Measurements from ENCODE around the gene WBP1. TPM values are rescaled to one million over a fixed set of nuclear protein-coding genes. Genes with fewer than 3 reads are reported as not detected.
"Not testable (repeated sequence)": the region's sequence is repeated elsewhere in the genome, so short reads cannot be mapped to it uniquely, and the experiment has no call there.

Gene WBP1
- total RNA-seq, 1 donor from 2014 or later = 47.7 TPM

DNA sequence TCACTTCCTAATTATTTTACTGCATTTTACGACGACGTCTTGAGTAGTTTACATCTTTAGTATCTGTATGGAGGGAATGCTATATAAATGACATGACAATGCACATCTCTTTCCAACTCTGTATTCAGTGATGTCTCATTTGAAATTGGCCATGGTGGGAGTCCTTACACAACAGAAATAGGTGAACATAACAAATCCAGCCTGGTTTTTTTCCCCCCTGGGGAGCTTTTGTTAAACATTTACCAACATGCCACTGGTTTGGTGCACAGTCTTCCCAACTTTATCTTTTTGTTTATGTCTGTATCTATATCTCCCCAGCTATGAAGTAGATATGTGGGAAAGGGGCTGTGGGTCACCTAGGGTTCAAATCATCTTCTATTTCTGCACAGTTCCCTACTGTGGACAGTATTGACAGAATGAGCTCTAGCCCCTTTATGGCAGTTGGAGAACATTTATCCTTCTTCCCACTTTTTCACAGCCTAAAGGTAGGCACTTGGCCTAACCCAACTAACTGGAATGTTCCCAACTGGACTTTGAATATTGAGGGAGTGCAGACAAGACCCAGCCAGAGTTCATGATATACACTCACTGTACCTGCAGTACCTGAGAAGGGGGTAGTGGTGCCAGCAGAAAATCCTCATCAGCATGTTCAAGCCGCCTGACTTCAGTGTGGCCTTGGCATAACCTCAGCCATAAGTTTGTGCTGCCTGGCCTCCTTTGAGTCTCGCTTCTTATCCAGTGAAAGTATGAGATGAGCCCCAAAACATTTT lies 10.8 kb upstream of the WBP1 start:
- intact Hi-C loops (cut with DNase I) = no loop called here

DNA sequence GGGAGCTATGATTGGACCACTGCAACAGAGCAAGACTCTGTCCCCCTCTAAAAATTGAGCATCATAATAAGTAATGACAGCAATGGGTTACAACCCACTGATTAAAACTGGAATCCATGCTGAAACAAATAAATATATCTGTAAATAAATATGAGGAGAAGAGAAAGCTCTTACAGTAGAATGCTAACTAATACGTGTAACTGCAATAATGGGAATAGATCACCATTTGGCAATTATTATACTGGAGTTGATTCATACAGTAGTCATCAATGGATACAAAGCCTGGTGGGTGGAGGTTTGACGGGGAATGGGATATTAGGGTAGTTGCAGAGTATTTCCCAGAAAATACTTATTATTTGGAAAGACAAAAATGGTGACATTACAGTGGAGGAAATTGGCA lies 9.5 kb upstream of the WBP1 start:
- intact Hi-C loops (cut with DNase I) = no loop called here
- no peak for DNase-seq (ENCODE audit: low spot score)

More for the DNA sequence above, 10.8 kb upstream of the WBP1 start:
- DNase-seq (ENCODE audit: low spot score) = no peak

DNA sequence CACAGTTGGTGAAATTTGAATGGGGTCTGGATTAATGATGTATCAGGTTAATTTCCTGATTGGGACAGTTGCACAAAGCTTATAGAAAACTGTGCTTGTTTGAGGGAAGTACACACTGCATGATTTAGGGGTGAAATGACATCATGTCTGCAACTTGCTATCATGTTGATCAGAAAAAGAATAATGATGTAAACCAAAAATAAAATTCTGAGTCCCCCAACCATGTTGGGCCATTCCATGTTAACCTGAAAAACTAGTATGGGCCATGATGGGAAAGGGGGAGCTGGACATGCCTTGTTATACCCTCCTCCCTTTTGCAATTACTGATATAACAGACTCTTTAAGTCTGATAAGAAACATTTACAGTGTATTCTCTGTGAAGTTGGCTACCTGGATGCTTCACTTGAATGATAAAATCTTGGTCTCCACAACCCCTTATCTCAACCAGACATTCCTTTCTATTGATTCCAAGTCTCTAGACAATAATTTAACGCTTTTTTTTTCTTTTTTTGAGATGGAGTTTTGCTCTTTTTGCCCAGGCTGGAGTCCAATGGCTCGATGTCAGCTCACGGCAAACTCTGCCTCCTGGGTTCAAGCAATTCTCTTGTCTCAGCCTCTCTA lies 7.6 kb upstream of the WBP1 start:
- no peak for DNase-seq (ENCODE audit: low spot score)
- intact Hi-C loops (cut with DNase I) = no loop called here

DNA sequence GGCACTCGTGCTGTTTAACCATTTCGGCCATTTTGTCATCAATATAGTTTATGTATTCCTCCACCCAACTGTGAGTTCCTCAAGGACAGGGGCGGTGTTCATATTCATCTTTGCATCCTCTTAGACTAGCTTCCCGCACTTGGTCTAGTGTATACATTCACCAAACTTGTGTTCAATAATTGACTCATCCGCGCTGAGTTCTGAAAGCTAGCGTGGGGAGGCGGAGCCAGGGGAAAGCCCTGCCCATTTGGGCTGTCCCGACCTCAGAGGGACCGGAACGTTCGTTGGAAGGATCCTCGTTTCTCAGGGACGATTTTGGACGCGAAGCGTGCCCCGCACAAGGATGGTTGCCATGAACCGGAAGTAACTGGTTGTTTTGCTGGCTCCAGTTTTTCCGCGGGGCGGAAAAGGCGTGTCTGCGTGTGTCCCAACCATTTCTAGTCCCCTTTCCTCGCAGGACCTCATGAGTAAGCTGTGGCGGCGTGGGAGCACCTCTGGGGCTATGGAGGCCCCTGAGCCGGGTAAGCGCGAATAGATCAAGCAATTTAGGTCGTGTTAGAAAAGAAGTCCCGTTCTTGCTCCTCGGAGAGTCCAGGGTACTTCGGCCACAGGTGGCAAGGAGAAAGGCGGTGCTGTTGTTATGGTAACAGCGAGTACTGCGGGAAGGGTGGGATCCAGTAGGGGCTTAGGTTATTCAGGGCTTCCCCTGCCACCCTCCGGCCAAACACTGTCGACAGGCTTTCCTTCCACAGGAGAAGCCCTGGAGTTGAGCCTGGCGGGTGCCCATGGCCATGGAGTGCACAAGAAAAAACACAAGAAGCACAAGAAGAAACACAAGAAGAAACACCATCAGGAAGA lies 3.4 kb upstream of the WBP1 start, which contains the start of gene INO80B:
INO80B (plus strand) TSS at position 434 of the 858 bp plus-strand sequence; CDS start at position 464, 30 bp downstream.
- intact Hi-C loops (cut with DNase I) = loop anchor here (1.0 to 5.0 kb wide), 3 partner anchors 28 to 718 kb away; partner anchors contain the start of genes AUP1, HTRA2, TPRKB and TTC31
- DNase-seq (ENCODE audit: low spot score) = peak; percentile 97

DNA sequence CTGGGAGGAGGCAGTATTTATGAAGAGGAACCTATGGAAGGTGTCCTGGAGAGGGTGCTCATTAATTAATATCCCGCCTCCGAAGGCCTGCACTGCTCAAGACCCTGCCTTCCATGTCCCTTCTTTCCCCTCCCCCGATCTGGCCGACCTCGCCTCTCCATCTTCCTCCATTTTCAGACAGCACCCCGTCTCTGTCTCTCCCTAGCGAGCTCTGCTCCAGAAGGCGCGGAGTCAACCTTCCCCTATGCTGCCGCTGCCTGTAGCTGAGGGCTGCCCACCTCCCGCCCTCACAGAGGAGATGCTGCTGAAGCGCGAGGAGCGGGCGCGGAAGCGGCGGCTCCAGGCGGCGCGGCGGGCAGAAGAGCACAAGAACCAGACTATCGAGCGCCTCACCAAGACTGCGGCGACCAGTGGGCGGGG lies 1.1 kb upstream of the WBP1 start:
- intact Hi-C loops (cut with DNase I) = loop anchor here (5.0 kb wide), 1 partner anchor 720 kb away; the partner anchor contains the start of gene TPRKB
- DNase-seq (ENCODE audit: low spot score) = no peak

DNA sequence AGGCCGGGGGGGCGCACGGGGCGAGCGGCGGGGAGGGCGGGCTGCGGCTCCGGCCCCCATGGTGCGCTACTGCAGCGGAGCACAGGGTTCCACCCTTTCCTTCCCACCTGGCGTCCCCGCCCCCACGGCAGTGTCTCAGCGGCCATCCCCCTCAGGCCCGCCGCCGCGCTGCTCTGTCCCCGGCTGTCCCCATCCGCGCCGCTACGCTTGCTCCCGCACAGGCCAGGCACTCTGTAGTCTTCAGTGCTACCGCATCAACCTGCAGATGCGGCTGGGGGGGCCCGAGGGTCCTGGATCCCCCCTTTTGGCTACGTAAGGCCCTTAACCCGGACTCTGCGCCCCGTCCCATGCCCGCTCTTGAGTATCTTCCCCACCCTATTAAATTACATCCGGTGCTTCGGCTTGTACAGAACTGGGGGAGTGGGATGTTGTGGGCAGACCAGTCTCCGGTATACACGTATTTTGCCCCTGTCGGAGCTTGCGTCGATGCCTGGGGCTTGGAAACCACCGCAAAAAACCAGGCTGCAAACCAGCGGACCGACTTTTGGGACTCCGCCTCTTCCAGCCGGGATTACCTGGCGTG lies 598 bp upstream of the WBP1 start:
- intact Hi-C loops (cut with DNase I) = loop anchor here (5.0 kb wide), 1 partner anchor 720 kb away; the partner anchor contains the start of gene TPRKB
- DNase-seq (ENCODE audit: low spot score) = peak; percentile 82

DNA sequence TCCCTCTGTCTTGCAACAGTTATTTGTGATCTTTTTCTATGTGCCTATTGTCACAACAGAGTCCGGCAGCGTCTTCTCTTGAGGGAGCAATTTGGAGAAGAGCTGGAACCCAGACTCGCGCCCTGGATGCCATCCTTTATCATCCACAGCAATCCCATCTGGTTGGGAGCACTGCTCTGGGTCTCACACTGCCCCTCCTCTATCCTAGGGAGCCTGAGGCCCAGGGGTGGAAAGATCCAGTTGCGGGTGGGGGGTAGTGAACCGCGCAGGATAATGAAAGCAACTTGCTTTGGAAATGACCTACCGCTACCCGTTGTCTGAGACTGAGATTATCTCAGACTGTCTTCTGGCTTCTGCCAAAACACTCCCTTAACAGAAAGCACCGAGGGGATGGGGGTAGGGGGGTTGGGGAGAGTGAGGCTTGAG lies 713 bp downstream of the WBP1 start:
- DNase-seq (ENCODE audit: low spot score) = no peak
- intact Hi-C loops (cut with DNase I) = loop anchor here (5.0 kb wide), 1 partner anchor 722 kb away; the partner anchor contains the start of gene TPRKB

DNA sequence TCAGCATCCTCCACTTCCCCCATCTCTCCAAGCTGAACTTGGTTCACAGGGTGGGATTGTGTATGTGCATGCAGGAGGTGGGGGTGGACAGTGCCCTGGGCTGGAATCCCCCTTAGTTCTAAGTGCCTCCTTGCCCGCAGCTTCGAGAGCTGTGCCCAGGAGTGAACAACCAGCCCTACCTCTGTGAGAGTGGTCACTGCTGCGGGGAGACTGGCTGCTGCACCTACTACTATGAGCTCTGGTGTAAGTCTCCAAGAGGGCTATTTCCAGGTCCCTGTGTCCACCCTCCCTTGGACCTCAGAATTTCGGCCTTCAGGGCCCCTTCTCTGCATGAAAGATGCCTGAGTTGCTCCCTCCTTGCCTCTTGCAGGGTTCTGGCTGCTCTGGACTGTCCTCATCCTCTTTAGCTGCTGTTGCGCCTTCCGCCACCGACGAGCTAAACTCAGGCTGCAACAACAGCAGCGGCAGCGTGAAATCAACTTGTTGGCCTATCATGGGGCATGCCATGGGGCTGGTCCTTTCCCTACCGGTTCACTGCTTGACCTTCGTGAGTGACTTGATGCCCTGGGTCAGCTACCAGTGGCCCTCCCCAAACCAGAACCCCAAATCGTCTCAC lies 1.4 kb downstream of the WBP1 start:
- not testable (repeated sequence) for DNase-seq (ENCODE audit: low spot score)
- intact Hi-C loops (cut with DNase I) = loop anchor here (5.0 kb wide), 1 partner anchor 722 kb away; the partner anchor contains the start of gene TPRKB

DNA sequence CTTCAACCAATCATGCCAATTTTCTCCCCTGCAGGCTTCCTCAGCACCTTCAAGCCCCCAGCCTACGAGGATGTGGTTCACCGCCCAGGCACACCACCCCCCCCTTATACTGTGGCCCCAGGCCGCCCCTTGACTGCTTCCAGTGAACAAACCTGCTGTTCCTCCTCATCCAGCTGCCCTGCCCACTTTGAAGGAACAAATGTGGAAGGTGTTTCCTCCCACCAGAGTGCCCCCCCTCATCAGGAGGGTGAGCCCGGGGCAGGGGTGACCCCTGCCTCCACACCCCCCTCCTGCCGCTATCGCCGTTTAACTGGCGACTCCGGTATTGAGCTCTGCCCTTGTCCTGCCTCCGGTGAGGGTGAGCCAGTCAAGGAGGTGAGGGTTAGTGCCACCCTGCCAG lies 1.9 kb downstream of the WBP1 start:
- intact Hi-C loops (cut with DNase I); DNase-seq (ENCODE audit: low spot score): not testable (repeated sequence)

DNA sequence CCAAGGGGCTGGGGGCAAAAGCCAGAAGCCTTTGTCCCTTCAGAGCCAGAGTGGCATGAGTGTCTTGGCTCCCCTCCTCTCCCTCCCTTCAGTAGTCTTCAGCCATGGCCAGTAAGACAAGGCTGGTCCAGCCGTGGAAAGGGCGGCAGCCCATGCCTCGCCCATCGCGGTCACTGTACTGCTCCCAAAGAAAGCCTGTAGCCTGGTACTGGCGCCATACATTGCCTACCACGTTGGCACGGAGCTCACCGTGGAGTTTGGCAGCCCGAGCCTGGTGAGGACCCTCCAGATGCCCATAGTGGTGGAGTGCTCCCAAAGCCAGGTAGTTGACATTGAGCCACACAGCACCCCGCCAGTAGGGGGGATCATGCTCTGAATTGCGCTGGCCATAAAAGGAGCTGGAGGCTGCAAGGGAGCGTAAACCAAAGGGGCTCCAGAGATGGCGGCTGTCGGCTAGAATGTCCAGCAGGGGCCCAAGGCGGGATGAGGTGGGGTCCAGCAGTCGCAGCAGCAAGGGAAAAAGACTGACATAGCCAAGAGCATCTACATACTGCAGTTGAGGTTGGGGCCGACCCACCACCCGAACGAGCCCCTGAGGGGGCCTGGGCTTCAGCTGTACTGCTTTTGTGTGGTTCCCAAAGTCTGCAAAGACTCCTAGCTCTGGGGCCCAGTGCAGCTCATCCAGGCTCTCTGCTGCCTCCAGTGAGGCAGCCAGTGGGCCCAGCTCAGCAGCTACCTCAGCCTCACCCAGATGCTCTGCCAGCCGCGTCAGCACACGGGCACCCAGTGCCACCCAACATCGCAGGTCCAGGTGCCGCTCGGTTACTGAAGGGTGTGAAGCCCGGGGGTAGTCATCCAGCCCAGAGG lies 3.2 kb downstream of the WBP1 start:
- intact Hi-C loops (cut with DNase I) = no loop called here
- DNase-seq (ENCODE audit: low spot score) = no peak

DNA sequence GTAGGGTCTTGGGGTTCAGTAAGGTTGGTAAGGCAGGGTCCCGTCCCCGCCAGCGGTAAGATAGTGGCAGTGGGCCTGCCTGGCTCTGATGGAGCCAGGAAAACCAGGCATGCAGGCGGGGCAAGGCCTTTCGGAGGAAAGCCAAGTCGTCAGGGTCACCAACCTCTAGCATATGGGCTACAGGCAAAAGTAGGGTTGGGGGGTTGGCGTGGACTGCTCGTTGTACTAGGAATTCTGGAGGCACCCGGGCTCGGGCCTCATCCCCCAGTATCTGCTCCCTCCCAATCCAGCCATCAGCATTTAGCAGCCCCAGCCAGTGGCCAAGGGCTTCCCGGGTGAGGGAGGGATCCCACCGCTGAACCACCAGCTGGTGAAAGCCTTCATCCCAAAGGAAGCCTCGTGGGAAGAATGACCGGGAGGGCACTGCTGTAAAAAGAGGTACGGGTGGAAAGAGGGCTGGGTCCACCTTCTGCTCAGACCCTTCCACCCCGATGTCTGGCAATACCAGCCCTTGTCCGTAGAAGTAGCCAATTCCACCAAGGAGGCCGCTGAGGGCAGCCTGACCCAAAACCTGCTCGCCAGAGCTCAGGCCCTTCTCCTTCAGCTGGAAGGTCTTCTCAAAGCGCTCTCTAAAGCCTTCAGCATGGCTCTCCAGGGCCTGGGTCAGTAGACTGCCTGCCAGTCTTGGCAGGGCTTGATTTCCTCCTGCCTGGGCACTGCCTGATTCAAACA lies 4.0 kb downstream of the WBP1 start:
- DNase-seq (ENCODE audit: low spot score) = no peak
- intact Hi-C loops (cut with DNase I) = no loop called here

DNA sequence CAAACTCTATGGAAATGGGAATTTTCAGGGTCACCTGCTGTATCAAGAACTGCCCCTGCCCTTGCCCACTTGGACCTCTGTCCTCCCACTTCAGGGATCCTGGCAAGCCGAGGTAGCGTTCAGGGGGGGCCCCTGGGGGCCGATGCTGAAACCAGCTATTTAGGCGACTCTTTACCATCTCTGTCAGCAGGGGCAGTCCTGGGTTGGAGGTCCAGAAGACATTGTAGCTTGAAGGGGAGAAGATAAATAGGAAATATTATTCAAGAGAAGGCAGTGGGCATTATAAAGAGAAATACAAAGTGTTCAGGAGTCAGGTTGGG lies 4.5 kb downstream of the WBP1 start:
- intact Hi-C loops (cut with DNase I) = no loop called here
- no peak for DNase-seq (ENCODE audit: low spot score)

DNA sequence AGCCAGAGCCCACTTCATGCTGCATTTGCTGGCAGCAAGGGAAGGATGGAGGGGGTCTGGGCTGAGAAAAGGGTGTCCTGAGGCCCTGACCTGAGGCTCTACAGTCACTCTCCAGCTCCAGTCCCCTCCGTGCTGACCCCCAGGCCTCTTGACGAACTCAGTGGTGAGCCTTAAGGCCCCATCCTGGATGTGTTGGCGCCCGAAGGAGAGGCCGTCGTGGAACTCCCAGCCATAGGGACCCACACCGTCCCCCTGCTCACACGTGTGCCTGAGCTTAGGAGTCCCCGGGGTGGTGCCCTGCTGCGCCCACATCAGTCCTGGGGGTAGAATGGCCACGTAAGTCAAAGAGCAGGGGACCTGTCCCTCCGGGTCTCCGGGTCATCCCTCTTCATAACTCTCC lies 6.2 kb downstream of the WBP1 start:
- DNase-seq (ENCODE audit: low spot score) = no peak
- intact Hi-C loops (cut with DNase I) = no loop called here

DNA sequence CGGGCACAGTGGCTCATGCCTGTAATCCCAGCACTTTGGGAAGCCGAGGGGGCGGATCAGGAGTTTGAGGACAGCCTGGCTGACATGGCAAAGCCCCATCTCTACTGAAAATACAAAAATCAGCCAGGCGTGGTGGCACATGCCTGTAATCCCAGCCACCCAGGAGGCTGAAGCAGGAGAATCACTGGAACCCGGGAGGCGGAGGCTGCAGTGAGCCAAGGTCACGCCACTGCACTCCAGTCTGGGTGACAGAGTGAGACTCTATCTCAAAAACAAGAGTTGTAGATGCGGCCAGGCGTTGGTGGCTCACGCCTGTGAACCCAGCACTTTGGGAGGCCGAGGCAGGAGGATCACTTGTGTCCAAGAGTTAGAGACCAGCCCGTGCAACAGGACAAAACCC lies 12.5 kb downstream of the WBP1 start:
- intact Hi-C loops (cut with DNase I); DNase-seq (ENCODE audit: low spot score): not testable (repeated sequence)

DNA sequence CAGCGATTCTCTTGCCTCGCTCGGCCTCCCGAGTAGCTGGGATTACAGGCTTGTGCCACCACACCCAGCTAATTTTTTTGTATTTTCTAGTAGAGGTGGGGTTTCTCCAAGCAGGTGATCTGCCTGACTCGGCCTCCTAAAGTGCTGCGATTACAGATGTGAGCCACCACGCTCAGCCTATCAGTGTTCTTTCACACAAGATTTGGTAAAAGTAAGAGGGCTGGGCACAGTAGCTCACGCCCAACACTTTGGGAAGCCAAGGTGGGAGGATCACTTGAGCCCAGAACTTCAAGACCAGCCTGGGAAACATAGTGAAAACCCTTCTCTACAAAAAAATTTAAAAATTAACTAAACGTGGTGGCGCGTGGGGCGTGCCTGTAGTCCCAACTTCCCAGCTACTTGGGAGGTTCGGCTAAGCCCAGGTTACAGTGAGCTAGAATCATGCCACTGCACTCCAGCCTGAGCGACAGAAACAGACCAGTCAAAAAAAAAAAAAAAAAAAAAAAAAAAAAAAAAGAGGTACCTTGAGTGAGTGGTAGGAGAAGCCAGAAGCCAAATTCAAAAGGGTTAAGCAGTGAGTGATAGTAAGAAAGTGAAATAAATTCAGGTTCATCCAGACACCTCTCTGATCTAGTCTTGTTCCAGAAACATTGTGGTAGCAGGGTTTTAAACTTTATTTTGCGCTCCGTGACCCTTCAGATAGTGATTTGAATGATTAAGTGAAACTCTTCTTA lies 13.3 kb downstream of the WBP1 start:
- intact Hi-C loops (cut with DNase I) = no loop called here

DNA sequence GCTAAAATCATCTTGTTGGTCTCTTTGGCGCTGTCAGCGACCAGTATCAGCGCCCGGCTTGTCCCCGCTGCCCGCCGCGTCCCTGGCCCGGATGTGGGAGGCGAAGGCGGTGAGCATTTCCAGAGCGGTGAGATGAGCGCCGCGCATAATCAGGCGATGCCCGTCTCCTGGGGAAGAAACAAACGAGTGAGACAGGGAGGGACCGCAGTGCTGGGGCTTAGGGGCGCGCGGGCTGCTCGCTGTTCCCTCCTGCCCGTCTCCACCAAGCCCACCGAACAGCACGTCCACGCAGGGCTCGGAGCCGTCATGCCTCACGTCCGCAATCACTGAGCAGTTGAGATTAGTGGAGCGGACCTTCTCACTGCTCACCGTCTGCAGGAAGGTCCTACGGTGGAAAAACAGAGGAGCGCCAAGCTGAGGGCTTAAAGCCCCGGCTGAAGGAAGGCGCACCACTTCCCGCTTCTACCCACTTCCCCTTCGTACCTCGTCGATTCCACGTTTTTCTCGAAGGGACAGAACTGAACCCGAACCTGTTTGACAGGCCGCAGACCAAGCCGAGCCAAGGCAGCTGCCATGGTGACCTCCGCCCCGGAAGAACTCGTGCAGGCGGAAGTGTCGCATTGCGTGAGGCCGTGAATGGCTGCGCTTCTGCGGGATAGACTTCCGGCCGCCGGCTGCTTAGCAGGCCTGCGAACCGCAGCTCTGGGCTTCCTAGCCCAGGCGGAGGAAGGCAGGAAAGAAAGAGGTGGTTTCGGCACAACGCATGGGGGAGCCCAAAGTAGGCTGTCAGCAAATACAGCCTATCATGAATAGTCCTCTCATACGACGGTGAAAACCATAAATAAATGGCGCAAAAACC lies 14.1 kb downstream of the WBP1 start, which contains the start of gene MRPL53:
MRPL53 (minus strand) TSS at position 595 of the 859 bp plus-strand sequence; CDS start at position 575, 20 bp downstream.
- peak; percentile 97 for DNase-seq (ENCODE audit: low spot score)
- intact Hi-C loops (cut with DNase I) = no loop called here

More for the DNA sequence above, 13.3 kb downstream of the WBP1 start:
- DNase-seq (ENCODE audit: low spot score) = no peak

All from cardiac septum (tissue), 1 donor.